ENCODE measurements around the gene SLC25A19. TPM values are rescaled to one million over a fixed set of nuclear protein-coding genes. Genes with fewer than 3 reads are reported as not detected.

The SLC25A19 gene
- polyA plus RNA-seq, 1 of the 3 experiments (the other 2 are of a cell fraction) = 11.7 TPM

GRCh38 chr17:75288770-75289114 lies 491 bp downstream of the SLC25A19 start:
- peak overlapping the region in 1 of 2 experiments; percentile 18; a peak in 2 of 4 replicates for H3K27ac ChIP-seq (ENCODE audit: low read depth in 2 of 2, low read length in 1 of 2)
- 4% methylated on average over 14 of the region's 14 CpGs for WGBS (ENCODE audit: low lambda C conversion rate)
- no peaks in the 10 kb centered on the region for H3K9me2 ChIP-seq

GRCh38 chr17:75288359-75288758 lies 874 bp downstream of the SLC25A19 start:
- H3K4me2 ChIP-seq = peak overlapping the region; percentile 87
- peak overlapping the region; percentile 68 to 80 for H3K4me3 ChIP-seq (ENCODE audit: low read depth in 2 of 2, low read length in 1 of 2)
- no peak overlapping the region for H3K27ac ChIP-seq (ENCODE audit: low read depth in 2 of 2, low read length in 1 of 2)
- H3F3A ChIP-seq (replicated peaks; ENCODE audit: insufficient read depth) = peaks cover 4% of the 10 kb centered on the region
- peaks cover 4 to 5% of the 10 kb centered on the region in 2 experiments; a peak in 2 of 4 replicates for H3K4me1 ChIP-seq (ENCODE audit: control insufficient read depth in 1 of 2, insufficient read depth in 2 of 2, low read depth in 1 of 2, low read length in 1 of 2)
- POLR2A ChIA-PET = interaction anchor here (1.3 to 2.8 kb wide), 3 partner anchors 15 to 117 kb away, joined by 5 to 36 read pairs (median 29); partner anchors contain the start of genes GRB2 and MIF4GD
- H3K27me3 ChIP-seq (ENCODE audit: insufficient read depth) = no peaks in the 10 kb centered on the region
- H3K79me2 ChIP-seq (ENCODE audit: insufficient read depth) = no peaks in the 10 kb centered on the region
- H3K9ac ChIP-seq = peak overlapping the region; percentile 62; the same call in 1 of the 2 replicates
- peaks cover 0 to 4% of the 10 kb centered on the region in 2 experiments for H3K36me3 ChIP-seq (replicated peaks in 1 of 2; ENCODE audit: control insufficient read depth in 1 of 2, insufficient read depth in 2 of 2, low read length in 1 of 2)
- CTCF ChIA-PET = interaction anchor here (1.1 to 7.3 kb wide), 9 partner anchors 10 to 124 kb away, joined by 3 to 83 read pairs (median 8); partner anchors contain the start of genes GGA3, MIF4GD and MRPS7
- WGBS (ENCODE audit: low lambda C conversion rate) = 28% methylated on average over 2 of the region's 2 CpGs
- TF ChIP-seq FOXM1 (IDR thresholded peaks at IDR 0.05; ENCODE audit: low read depth) (no peak), MEF2A (IDR thresholded peaks at IDR 0.05; ENCODE audit: borderline replicate concordance, low read depth) (no peak), GATA2 (CRISPR knock-in tag; IDR thresholded peaks at IDR 0.05) (no peak), PBX3 (IDR thresholded peaks at IDR 0.05) (no peak), TCF12 (IDR thresholded peaks at IDR 0.05) (no peak), RAD21 (IDR thresholded peaks at IDR 0.05; ENCODE audit: low read length) (no peak), RFX5 (IDR thresholded peaks at IDR 0.05; ENCODE audit: low read length) (no peak), FOSL2 (IDR thresholded peaks at IDR 0.05; ENCODE audit: borderline replicate concordance, low read depth) (no peak), RXRA (IDR thresholded peaks at IDR 0.05; ENCODE audit: borderline replicate concordance, low read depth) (no peak), JUND (IDR thresholded peaks at IDR 0.05) (no peak), CHD2 (IDR thresholded peaks at IDR 0.05; ENCODE audit: low read length, partially characterized antibody) (no peak), ELF1 (IDR thresholded peaks at IDR 0.05) (no peak)
- no peak overlapping the region; the same call in 1 of the 2 replicates for H2AFZ ChIP-seq (ENCODE audit: low read depth)
- no peaks in the 10 kb centered on the region for H4K20me1 ChIP-seq (ENCODE audit: insufficient read depth)
- H3K9me2 ChIP-seq = no peaks in the 10 kb centered on the region
- no peaks in the 10 kb centered on the region for H3K9me3 ChIP-seq
- no peak for DNase-seq

More at GRCh38 chr17:75288770-75289114, 491 bp downstream of the SLC25A19 start:
- Histone ChIP-seq H3K4me3 (ENCODE audit: low read depth in 2 of 2, low read length in 1 of 2) (peak overlapping the region; percentile 68 to 80), H3K27me3 (ENCODE audit: insufficient read depth) (no peaks in the 10 kb centered on the region), H3K4me2 (peak overlapping the region; percentile 87), H3K79me2 (ENCODE audit: insufficient read depth) (no peaks in the 10 kb centered on the region), H3K9ac (peak overlapping the region; percentile 62), H4K20me1 (ENCODE audit: insufficient read depth) (no peaks in the 10 kb centered on the region), H3K36me3 (replicated peaks in 1 of 2; ENCODE audit: control insufficient read depth in 1 of 2, insufficient read depth in 2 of 2, low read length in 1 of 2) (peaks cover 0 to 4% of the 10 kb centered on the region in 2 experiments), H3K9me3 (no peaks in the 10 kb centered on the region), H2AFZ (ENCODE audit: low read depth) (peak overlapping the region; percentile 90), H3F3A (replicated peaks; ENCODE audit: insufficient read depth) (peaks cover 4% of the 10 kb centered on the region), H3K4me1 (ENCODE audit: control insufficient read depth in 1 of 2, insufficient read depth in 2 of 2, low read depth in 1 of 2, low read length in 1 of 2) (peaks cover 4 to 5% of the 10 kb centered on the region in 2 experiments; a peak in 2 of 4 replicates)
- ChIA-PET POLR2A (interaction anchor here (0.6 to 2.8 kb wide), 10 partner anchors 15 to 301 kb away, joined by 3 to 36 read pairs (median 4); partner anchors contain the start of genes CDR2L, GGA3, GRB2 and MIF4GD), CTCF (interaction anchor here (0.6 to 7.3 kb wide), 22 partner anchors 9 to 461 kb away, joined by 3 to 83 read pairs (median 4); partner anchors contain the start of genes GGA3, GRB2, MIF4GD and MRPS7)
- TF ChIP-seq USF1 (IDR thresholded peaks at IDR 0.05; ENCODE audit: borderline replicate concordance, low read depth) (no peak), TCF12 (IDR thresholded peaks at IDR 0.05) (no peak), FOSL2 (IDR thresholded peaks at IDR 0.05; ENCODE audit: borderline replicate concordance, low read depth) (no peak), SMC3 (IDR thresholded peaks at IDR 0.05; ENCODE audit: low read depth, low read length) (no peak), EP300 (IDR thresholded peaks at IDR 0.05; ENCODE audit: borderline replicate concordance in 1 of 2, low read depth in 1 of 2, low read length in 1 of 2) (no peak), YY1 (IDR thresholded peaks at IDR 0.05; ENCODE audit: low read depth) (no peak), EZH2phosphoT487 (IDR thresholded peaks at IDR 0.05; ENCODE audit: borderline replicate concordance, low read depth) (no peak), GABPA (IDR thresholded peaks at IDR 0.05; ENCODE audit: low read depth) (no peak), MXI1 (IDR thresholded peaks at IDR 0.05; ENCODE audit: low read depth, low read length) (no peak), MAX (IDR thresholded peaks at IDR 0.05; ENCODE audit: low read depth) (no peak), FOXJ3 (CRISPR knock-in tag; IDR thresholded peaks at IDR 0.05) (no peak), GATA2 (CRISPR knock-in tag; IDR thresholded peaks at IDR 0.05) (no peak), MEF2A (IDR thresholded peaks at IDR 0.05; ENCODE audit: borderline replicate concordance, low read depth) (no peak), NRF1 (IDR thresholded peaks at IDR 0.05; ENCODE audit: low read depth, low read length) (no peak), JUND (IDR thresholded peaks at IDR 0.05) (no peak), RCOR1 (IDR thresholded peaks at IDR 0.05; ENCODE audit: low read length) (no peak)
- no peak for DNase-seq

Measured in SK-N-SH (cell line).